GM12875 (cell line): Measurements from ENCODE around the gene ZMYND10.

ENCODE experiments used
- H3K4me3 ChIP-seq: one replicate; pipeline ENCODE4 v1.5.1; 2011; ENCODE audit warnings: low read depth, low read length, control low read depth
- CTCF ChIP-seq: IDR thresholded peaks from 2 replicates; pipeline ENCODE4 v1.5.1; 2011; ENCODE audit warnings: low read depth, mild to moderate bottlenecking, control low read depth, inconsistent platforms, low read length, moderate library complexity, borderline replicate concordance; ENCODE audit not compliant: insufficient read depth

Gene ZMYND10

GRCh38 chr3:50347187-50347813 is 1.8 kb upstream of the ZMYND10 start:
- peak; percentile 50; the same call in 1 of the 2 replicates for TF ChIP-seq CTCF

GRCh38 chr3:50345008-50345407 is 524 bp downstream of the ZMYND10 start:
- no peak overlapping the region for H3K4me3 ChIP-seq
- no peak for TF ChIP-seq CTCF

More at GRCh38 chr3:50347187-50347813, 1.8 kb upstream of the ZMYND10 start:
- no peak overlapping the region for H3K4me3 ChIP-seq

GRCh38 chr3:50342813-50343633 is 2.5 kb downstream of the ZMYND10 start:
- no peak for TF ChIP-seq CTCF

GRCh38 chr3:50341996-50342650 is 3.4 kb downstream of the ZMYND10 start:
- no peak for TF ChIP-seq CTCF
- H3K4me3 ChIP-seq = no peak overlapping the region

More at GRCh38 chr3:50342813-50343633, 2.5 kb downstream of the ZMYND10 start:
- no peak overlapping the region for H3K4me3 ChIP-seq

- H3K4me3 ChIP-seq = peak overlapping the region; percentile 95
- no peak for TF ChIP-seq CTCF
Observed at GRCh38 chr3:50341537-50341936, 4.0 kb downstream of the ZMYND10 start.

- H3K4me3 ChIP-seq = peak within 1 kb of the TSS; percentile 95
- TF ChIP-seq CTCF = no peak
Observed at GRCh38 chr3:50340448-50341329, 4.8 kb downstream of the ZMYND10 start, which contains the start of gene RASSF1. Gene RASSF1, minus strand, starts transcription at chr3:50340836. Its CDS starts 31 bp downstream, at chr3:50340805.
